ENCODE measurements around the gene RNASE12.

GRCh38 chr14:20568393-20568792, 22.8 kb downstream of the RNASE12 start:
- TF ChIP-seq CTCF (IDR thresholded peaks at IDR 0.05; ENCODE audit: extremely low read depth in 1 of 2, insufficient read depth in 1 of 2, low read depth in 1 of 2, low read length in 2 of 2), result no peak
- TF ChIP-seq EZH2 (IDR thresholded peaks at IDR 0.05; ENCODE audit: borderline replicate concordance, low read depth, low read length, severe bottlenecking), result no peak
- TF ChIP-seq POLR2A (IDR thresholded peaks at IDR 0.05; ENCODE audit: low read depth, low read length), result no peak
- no peak for TF ChIP-seq POLR2AphosphoS5 (IDR thresholded peaks at IDR 0.05; ENCODE audit: insufficient read depth, low read depth, low read length)
- TF ChIP-seq, protein P1, sequence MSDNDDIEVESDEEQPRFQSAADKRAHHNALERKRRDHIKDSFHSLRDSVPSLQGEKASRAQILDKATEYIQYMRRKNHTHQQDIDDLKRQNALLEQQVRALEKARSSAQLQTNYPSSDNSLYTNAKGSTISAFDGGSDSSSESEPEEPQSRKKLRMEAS (IDR thresholded peaks at IDR 0.05; ENCODE audit: insufficient read depth, insufficient read length), result no peak
- TF ChIP-seq FOS (IDR thresholded peaks at IDR 0.05; ENCODE audit: borderline replicate concordance, insufficient read depth, low read length), result no peak
- TF ChIP-seq MYC (IDR thresholded peaks at IDR 0.05; ENCODE audit: low read depth, low read length), result no peak
- no peak for TF ChIP-seq GATA2 (IDR thresholded peaks at IDR 0.05; ENCODE audit: insufficient read depth, insufficient read length, low read depth, low read length)
